Body of pancreas (tissue), 4 donors: ENCODE data around the gene MRPL36. TPM values are rescaled to one million over a fixed set of nuclear protein-coding genes. Genes with fewer than 3 reads are reported as not detected.

Experiments
- ATAC-seq: fragments of 150-250 bp; one replicate; pipeline ENCODE4 v1.9.1; 2016
- DNase-seq, 4 donors: peaks; one replicate each; pipeline ENCODE4 v3.0.0-alpha.2; 2019
- H3K27ac ChIP-seq, 4 donors: fragments of 200-600 bp; sonication (generic); 1 replicate in 3 of 4; 2 replicates in 1 of 4; pipeline versions ENCODE4 v1.5.1 to v1.6.1; 2016 to 2019; ENCODE audit warnings: mild to moderate bottlenecking in 1 of 4, mixed read lengths in 1 of 4, moderate library complexity in 1 of 4
- H3K27me3 ChIP-seq, 2 donors: fragments of 200-600 bp; sonication (generic); one replicate each; pipeline ENCODE4 v1.6.0; 2016; ENCODE audit warnings: mild to moderate bottlenecking in 1 of 2
- H3K36me3 ChIP-seq, 2 donors: fragments of 200-600 bp; sonication (generic); replicated peaks in 1 of 2; 2 replicates each; pipeline ENCODE4 v1.5.1; 2016; ENCODE audit warnings: low read depth in 2 of 2; ENCODE audit not compliant: insufficient read depth in 1 of 2
- H3K4me1 ChIP-seq: fragments of 200-600 bp; sonication (generic); one replicate; pipeline ENCODE4 v1.6.0; 2016
- H3K4me3 ChIP-seq, 2 donors: fragments of 200-600 bp; sonication (generic); 1 replicate in 1 of 2; 2 replicates in 1 of 2; pipeline ENCODE4 v1.5.1; 2016 to 2019
- H3K9me3 ChIP-seq, 3 donors: fragments of 200-600 bp; sonication (generic); 1 replicate in 2 of 3; 2 replicates in 1 of 3; pipeline ENCODE4 v1.5.1; 2016
- CTCF ChIP-seq, 7 experiments: fragments of 450-650 bp in 4 of 7; fragments of 200-600 bp in 3 of 7; sonication (generic) in 3 of 7; IDR thresholded peaks; one replicate each; pipeline ENCODE4 v1.5.1; 2016 to 2019; ENCODE audit warnings: antibody characterized with exemption in 7 of 7
- POLR2A ChIP-seq, 3 donors: fragments of 450-650 bp; IDR thresholded peaks; one replicate each; pipeline ENCODE4 v1.6.1; 2016; ENCODE audit warnings: antibody characterized with exemption in 3 of 3, mild to moderate bottlenecking in 2 of 3
- WGBS, 2 donors: methylation state at CpG; one replicate each; pipeline ENCODE4 v1.1.5; 2017; 5-methylcytosine and 5-hydroxymethylcytosine counted together
- intact Hi-C: fragments of 100-400 bp; cut with DNase I; formaldehyde crosslinking; loops from one replicate; pipeline ENCODE4 v1.15.1; 2023
- total RNA-seq, 2 donors: library from RNA; depleted of rRNA; stranded (reverse); fragments of >200 nt; gene quantifications; one replicate each; pipeline ENCODE4 v1.1.0, GENCODE V29; 2016

The MRPL36 gene
- total RNA-seq, 2 donors from 2014 or later: 4.9 to 16.3 TPM

- no peaks in the 10 kb centered on the region for H3K27me3 ChIP-seq
- 64 to 79% methylated on average over 8 of the region's 8 CpGs for WGBS, 2 donors
- no peak overlapping the region for H3K27ac ChIP-seq
- H3K9me3 ChIP-seq: no peaks in the 10 kb centered on the region
- no peaks in the 10 kb centered on the region for H3K4me1 ChIP-seq
- no peak overlapping the region for H3K4me3 ChIP-seq
- TF ChIP-seq CTCF (IDR thresholded peaks at IDR 0.05): no peak
- TF ChIP-seq POLR2A (IDR thresholded peaks at IDR 0.05): no peak
- no peaks in the 10 kb centered on the region for H3K36me3 ChIP-seq
- intact Hi-C loops: no loop called here
- no peak for ATAC-seq
- DNase-seq: peak in 1 of 4 donors; percentile 1
Observed at GRCh38 chr5:1753490-1753889, 46.1 kb downstream of the MRPL36 start.

- DNase-seq (no peak), ATAC-seq (no peak)
- Histone ChIP-seq H3K4me1 (no peaks in the 10 kb centered on the region), H3K27me3 (no peaks in the 10 kb centered on the region), H3K36me3 (no peaks in the 10 kb centered on the region), H3K4me3 (no peak overlapping the region), H3K9me3 (no peaks in the 10 kb centered on the region), H3K27ac (no peak overlapping the region)
- TF ChIP-seq CTCF (IDR thresholded peaks at IDR 0.05) (no peak), POLR2A (IDR thresholded peaks at IDR 0.05) (no peak)
- intact Hi-C loops: no loop called here
- 63 to 71% methylated on average over 13 to 15 of the region's 16 CpGs for WGBS, 2 donors
Observed at GRCh38 chr5:1752881-1753280, 46.8 kb downstream of the MRPL36 start.

GRCh38 chr5:1751864-1752822 lies 47.5 kb downstream of the MRPL36 start:
- H3K36me3 ChIP-seq: no peaks in the 10 kb centered on the region
- H3K9me3 ChIP-seq: no peaks in the 10 kb centered on the region
- H3K27ac ChIP-seq: no peak overlapping the region
- no peak overlapping the region for H3K4me3 ChIP-seq
- no peak for TF ChIP-seq CTCF (IDR thresholded peaks at IDR 0.05)
- no peak for TF ChIP-seq POLR2A (IDR thresholded peaks at IDR 0.05)
- no peak for DNase-seq
- WGBS, 2 donors: 63 to 66% methylated on average over 20 to 29 of the region's 29 CpGs
- H3K27me3 ChIP-seq: no peaks in the 10 kb centered on the region
- H3K4me1 ChIP-seq: no peaks in the 10 kb centered on the region
- intact Hi-C loops: no loop called here
- no peak for ATAC-seq

GRCh38 chr5:1751026-1751863 lies 48.4 kb downstream of the MRPL36 start:
- no peak for TF ChIP-seq CTCF (IDR thresholded peaks at IDR 0.05)
- TF ChIP-seq POLR2A (IDR thresholded peaks at IDR 0.05): no peak
- peak in 1 of 4 donors; percentile 7 for DNase-seq
- Histone ChIP-seq H3K4me1 (no peaks in the 10 kb centered on the region), H3K27ac (no peak overlapping the region), H3K4me3 (no peak overlapping the region), H3K9me3 (no peaks in the 10 kb centered on the region), H3K36me3 (no peaks in the 10 kb centered on the region), H3K27me3 (no peaks in the 10 kb centered on the region)
- no peak for ATAC-seq
- WGBS, 2 donors: 41 to 50% methylated on average over 15 to 27 of the region's 27 CpGs
- intact Hi-C loops: no loop called here
